NCI-H128 (cell line): ENCODE measurements around the gene TBC1D20.
"Not testable (repeated sequence)": the region's sequence is repeated elsewhere in the genome, so short reads cannot be mapped to it uniquely, and the experiment has no call there.

Source experiments
- DNase-seq: peaks from one replicate; lab custom pipeline; 2025; ENCODE audit not compliant: unreplicated experiment; lab: John Stamatoyannopoulos, UW

Gene TBC1D20

DNA sequence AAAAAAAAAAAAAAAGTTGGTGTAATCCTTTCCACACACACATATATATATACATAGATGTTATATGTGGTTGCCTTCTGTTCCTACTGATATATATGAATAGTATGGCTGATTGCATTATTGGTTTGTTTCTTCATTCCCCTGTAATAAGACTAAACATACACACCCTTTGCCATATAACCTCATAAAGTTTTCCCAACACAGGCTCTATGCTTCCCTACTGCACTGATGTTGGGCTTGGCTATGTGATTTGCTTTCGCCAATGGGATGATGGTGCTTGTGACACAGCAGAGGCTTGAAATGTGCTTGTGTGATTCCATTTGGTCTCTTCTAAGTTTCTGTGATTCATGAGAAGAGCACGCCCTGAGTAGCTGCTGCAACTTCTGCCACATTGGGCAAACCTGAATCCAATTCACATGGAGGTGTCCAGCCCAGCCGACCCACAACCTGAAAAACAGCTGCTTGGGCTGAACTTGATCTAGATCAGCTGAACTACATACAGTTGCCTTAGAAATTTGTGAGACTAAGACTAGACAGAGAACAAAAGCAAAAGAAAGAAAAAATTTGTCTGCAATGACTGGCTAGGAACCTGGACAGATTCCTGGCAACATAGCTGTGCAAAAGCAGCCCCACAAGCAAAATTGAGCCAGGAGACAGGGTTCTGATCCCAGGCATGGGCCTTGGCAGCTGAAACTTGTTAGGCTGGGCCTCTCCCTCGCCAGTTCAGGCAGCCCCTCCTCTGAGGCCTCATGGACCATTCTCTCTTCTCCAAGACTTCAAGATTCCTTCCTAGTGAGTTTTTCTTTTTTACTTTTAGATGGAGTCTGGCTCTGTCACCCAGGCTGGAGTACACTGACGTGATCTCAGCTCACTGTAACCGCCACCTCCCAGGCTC, 13.4 kb upstream of the TBC1D20 start:
- DNase-seq, result no peak

DNA sequence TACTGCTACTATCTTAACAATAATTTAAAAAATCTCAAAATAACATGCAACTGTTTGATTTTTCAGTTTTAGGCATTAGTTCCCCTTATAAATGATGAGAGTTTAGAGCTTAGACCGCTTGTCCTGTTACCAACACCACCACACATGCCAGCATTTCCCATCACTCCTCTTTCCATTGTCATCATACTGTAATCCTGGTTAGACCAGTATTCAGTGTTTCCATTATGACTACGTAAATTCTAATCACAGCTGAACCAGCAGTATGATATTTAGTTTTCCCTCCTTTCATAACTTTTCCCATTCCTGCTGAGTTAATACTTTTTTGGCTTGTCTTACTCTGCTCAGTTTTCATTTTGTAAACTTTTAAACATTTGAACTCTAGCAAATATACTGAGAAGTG, 12.2 kb upstream of the TBC1D20 start:
- no peak for DNase-seq

DNA sequence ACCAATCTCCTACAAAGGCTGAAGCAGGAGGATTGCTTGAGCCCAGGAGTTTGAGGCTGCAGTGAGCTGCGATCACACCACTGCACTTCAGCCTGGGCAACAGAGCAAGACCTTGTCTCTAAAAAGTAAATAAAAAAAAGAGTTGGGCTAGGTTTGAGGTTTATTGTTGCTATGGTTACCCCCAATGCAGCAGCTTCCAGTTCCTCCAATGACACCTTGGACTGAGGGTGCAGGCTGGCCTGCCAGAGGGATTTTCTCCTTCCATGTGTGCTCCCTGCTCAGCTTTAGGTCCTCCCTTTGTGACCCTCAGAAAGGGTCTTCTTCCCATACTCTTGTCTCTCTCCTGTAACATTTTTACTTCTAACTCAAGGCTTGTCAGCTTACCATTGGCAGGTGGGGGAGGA, 10.6 kb upstream of the TBC1D20 start:
- no peak for DNase-seq

DNA sequence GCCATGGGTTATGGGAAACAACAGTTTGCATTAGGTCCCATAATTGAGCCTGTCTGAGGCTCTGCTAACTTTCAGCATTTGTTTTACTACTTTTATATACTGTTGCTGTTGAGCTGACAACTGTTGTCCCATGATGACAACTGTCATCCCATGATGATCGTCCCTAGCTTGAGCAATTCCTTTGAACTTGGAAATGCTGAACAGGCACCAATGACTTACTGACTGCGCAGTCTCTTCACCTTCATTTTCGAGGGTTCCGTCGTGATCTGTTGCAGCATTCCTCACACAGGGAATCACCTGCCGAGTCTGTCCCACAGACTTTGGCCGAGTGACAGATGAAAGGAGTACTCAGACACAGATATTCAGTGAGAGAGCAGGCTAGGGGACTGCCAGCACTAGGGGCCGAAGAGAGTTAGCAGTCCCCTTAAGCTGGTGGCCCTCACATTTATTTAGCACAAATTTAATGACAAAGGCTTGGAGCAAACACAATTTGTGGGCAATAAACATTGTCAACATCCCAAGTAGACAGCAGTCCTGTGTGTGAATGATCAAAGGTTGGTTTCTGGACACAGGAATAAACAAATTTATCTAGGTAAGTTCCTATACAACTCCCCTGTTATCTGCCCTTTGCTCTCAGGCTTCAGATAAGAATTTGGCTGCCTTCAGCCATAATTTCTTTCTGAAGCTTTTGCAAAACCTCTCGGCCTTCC, 10.0 kb upstream of the TBC1D20 start:
- DNase-seq, result no peak

DNA sequence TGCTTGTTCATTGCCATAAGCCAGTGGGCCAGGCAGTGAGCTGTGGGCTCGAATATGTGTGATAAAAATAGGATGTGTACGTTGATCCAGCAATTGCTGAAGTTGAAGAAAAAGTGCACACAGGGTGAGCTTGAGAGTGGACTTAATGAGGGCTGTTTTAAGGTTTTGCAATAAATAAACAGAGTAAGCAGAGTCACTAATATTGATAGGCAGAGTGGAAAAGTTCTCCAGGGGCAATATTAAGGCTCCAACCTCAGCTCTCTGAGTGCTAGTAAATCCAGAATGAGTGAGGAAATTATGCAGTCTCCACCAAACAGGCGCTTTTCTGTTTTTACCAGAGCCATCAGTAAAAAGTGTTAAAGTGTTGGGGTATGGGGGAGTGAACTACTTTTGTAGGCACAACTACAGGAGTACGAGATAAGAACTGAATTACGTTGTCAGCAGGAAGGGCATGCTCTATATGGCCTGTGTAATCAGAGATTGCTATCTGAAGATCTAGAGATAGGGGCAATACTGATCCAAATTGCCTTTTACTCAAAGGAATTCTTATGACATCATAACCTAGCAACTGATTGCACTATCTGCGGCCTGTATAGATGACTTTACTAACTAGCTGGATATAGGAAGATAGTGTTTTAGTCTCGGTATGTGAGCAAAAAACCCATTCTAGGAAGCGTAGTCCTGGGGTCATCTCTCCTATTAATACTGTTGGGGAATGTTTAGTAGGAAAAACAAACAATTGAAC, 7.6 kb upstream of the TBC1D20 start:
- DNase-seq, result no peak

DNA sequence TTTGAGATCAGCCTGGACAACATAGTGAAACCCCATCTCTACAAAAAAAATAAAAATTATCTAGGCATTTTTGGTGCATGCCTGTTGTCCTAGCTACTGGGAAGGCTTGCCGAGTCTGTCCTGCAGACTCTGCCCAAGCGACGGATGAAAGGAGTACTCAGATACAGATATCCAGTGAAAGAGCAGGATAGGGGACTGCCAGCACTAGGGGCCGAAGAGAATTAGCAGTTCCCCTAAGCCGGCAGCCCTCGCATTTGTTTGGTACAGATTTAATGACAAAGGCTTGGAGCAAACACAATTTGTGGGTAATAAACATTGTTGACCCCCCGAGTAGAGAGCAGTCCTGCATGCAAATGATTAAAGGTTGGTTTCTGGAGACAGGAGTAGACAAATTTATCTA, 5.4 kb upstream of the TBC1D20 start:
- no peak for DNase-seq

DNA sequence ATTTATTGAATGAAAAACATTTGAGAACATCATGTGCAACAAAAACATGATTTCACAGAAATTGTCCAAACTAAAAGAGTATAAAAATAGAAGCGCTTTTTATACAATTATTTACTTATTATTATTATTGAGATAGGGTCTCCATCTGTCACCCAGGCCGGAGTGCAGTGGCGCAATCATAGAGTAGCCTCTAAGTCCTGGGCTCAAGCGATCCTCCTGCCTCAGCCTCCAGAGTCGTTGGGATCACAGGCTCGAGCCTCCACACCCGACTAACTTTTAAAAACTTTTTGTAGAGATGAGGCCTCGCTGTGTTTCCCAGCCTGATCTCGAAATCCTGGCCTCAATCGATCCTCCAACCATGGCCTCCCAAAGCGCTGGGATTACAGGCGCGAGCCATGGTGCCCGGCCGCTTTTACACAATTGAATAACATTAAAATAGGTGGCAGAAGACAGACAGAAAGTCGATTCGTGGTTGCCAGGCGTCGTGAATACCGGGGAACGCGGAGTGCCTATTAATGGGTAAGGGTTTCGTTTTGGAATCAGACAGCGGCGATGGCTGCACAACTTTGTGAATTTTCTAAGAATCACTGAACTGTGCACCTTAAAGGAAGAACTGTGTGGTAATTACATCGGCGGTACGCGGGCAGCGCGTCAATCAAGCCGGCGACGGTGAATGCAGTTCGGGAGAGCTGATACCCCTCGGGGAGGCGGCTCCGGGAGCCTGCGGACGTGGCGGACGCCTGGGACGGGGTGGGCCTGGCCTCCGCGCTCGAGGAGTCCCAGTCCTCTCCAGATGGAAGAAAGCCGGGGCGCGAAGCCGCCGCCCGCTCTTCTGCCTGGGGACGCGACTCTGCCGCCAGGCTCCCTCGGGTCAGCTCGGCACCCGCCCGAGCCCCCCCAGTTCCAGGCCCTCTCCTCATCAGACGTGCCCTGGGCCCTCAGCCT, 807 bp downstream of the TBC1D20 start:
- DNase-seq, result no peak

DNA sequence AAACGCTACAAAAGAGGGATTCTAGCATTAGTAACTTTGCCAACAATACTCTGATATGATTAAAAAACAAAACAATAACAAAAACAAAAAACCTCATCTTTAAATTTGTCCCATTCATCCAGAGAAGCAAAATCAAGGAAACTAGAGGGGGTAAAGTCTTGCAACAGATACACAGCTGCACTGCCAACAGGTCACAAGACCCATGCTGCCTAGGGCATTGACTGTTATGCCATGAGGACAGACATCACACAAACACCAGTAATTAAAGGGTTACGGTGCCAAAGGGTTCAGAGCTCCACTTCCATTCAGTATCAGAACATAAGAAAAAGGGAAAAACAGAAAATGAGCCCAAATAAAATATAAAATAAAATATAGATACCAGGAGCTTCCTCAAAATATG, 1.6 kb downstream of the TBC1D20 start:
- no peak for DNase-seq

DNA sequence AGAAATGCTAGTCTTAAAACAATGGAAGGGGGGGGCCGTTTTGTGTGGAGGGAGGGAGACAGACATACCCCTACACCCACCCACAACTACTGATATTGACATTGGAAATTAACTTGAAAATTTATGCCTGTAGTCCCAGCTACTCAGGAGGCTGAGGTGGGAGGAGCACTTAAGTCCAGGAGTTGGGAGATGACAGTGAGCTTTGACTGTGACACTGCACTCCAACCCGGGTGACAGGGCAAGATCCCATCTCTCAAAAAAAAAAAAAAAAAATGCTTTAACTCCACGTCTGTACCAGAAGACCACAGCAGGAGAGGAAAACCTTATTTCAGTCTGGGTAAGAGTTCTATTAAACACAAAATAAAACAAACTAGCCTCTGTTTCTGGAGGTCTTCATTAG, 2.2 kb downstream of the TBC1D20 start:
- DNase-seq, result no peak

DNA sequence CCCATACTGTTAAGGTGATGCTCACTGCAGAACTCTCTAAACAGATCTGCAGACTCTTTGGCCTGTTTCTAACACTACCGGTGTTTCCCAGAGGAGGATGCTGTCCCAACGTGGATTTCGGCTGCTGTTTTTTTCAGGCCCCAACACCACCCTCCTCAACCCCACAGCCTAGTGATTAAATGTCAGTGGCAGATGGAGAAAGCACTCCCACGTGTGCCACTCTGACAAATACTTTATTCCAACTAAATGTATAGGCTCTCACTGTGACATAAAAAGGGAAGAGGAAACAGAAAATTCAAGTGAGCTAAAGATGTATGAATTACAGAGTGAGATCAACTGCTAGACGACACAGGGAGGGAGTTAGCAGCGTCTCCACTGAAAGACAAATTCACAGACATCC, 3.6 kb downstream of the TBC1D20 start:
- no peak for DNase-seq

DNA sequence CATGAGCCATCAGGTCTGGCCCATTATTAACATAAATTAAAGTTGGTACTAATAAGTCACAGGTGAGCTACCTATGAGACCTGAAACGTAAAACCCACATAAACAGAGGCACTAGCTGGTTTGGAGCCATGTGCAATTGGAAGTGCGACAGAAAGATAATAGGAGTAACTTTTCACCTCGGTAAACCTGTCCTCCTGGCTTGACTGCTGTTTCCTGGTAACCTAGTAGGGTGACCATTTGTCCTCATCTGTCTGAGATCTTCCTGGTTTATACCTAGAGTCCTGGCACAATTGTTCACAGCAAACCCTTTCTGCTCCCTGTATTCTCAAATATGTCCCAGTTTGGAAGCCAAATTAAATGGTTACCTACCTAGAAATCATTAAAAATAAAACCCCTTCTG, 7.4 kb downstream of the TBC1D20 start:
- DNase-seq, result no peak

DNA sequence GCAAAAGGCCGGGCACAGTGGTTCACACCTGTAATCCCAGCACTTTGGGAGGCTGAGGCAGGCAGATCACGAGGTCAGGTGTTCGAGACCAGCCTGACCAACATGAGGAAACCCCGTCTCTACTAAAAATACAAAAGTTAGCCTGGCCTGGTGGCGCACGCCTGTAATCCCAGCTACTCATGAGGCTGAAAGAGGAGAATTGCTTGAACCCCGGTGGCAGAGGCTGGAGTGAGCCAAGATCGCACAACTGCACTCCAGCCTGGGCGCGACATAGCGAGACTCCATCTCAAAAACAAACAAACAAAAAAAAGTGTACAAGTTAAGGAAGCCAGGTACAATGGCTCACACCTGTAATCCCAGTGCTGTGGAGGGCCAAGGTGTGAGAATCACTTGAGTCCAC, 10.3 kb downstream of the TBC1D20 start:
- not testable (repeated sequence) for DNase-seq

DNA sequence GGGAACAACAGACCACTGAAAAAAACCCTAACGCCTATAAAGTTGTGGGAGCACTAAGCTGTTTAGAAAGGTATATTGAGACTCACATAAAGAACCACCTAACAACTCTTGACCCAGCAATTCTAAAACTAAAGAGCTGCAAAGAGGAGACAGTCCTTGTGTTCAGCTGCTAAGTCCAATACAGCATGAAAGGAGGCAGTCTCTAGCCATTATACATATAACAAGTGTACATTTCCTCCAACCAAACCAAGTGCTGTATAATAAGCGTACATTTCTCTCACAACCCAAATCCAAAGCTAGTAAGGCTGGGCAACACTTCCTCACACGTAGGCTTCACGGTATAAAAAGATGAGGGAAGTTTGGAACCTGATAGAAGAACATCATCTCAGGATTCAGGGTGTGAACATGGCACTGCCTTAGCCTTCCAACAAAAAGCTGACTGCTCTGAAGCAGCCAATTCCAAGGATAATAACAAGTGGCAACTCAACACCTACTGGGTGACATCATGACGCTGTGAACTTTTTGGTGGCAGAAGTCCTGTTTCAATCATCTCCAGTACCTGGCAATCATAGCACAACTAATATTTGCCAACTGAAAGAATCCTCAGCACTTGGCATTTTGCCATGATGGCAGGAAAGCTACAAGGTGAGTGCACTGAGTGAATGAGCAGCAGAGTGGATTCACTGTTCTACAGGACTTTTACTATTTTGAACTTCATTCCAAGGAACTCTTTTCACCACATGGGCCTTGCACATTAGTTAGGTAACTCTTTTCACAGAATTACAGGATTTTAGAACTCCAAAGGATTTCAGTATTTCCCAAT, 16.6 kb downstream of the TBC1D20 start:
- no peak for DNase-seq

DNA sequence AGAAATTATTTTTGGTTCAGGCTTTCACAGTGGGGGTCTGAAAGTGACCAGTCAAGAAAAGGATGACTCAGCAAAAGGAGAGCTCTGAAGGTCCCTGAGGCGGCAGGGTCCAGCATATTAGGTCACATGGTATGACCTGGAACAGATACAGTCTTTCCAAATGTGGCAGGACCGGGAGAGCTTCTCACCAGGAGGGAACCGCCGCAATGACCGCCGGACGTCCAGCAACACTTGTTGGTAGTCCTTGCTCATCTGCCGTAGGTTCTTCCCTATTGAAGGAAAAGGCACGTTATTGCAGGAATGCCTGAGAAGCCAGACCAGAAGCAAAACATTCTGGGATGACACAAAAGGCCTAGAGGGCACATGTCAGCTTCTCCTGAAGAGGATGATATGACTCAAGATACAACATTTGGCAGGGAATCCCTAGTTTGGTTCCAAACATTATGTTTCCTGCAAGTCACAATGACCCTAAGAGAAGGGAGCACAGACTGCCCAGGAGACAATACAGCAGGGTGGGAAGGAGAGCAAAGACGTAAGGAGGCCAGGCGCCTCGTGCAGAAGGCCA, 17.4 kb downstream of the TBC1D20 start:
- DNase-seq, result no peak

DNA sequence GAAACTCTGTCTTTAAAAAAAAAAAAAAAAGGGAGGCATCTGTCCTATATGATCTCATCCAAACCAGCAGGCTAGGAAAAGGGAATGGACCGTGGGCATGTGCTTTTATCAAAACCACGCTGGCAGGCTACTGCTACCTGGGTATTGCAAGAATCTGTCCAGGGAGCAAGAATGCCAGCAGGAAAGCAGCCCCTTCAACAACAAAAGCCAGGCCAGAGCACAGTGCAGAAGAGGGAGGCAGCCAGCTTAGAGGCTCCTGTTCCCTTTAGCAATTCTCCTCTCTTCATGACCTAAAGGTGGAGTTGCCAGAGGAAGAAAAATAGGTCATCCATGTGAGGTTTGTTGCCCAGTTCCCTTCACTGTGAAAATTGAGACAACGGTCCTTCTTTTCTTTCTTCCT, 18.2 kb downstream of the TBC1D20 start:
- no peak for DNase-seq

DNA sequence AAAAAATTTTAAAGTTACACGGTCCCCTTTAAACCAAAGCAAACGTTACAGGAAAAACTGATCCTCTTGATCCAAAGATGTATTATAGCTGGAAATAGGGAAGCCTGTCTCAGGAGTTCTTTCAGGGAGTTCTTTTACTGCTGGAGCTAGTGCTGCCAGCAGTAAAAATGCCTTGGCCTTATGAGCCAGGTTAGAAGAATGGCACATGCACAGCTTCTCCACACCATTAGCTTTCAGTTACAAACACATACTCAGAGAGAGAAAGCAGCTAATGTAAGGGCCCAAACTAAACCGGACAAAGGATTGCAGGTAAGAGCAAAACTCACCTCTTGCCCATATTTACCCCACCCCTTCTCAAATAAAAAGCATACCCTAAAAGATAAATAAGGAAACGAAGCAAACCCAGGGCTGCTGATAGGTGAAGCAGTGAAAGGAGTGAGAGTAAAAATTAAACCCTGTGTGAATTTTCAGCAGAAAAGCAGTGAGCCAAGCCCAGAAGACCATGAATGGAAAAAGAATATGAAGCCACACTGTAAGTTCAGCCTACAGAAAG, 19.0 kb downstream of the TBC1D20 start:
- DNase-seq, result no peak

DNA sequence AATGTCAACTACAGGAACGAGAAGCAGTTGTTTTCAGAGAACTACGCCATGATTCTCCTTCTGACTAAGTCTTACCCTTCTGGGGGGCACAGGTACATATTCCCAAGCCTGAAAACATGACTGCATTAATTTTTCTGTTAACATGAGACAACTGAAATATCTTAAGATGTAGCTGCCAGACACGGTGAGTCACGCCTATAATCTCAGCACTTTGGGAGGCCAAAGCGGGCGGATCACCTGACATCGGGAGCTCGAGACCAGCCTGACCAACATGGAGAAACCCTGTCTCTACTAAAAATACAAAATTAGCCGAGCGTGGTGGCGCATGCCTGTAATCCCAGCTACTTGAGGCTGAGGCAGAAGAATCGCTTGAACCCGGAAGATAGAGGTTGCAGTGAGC, 21.7 kb downstream of the TBC1D20 start:
- DNase-seq, result no peak

DNA sequence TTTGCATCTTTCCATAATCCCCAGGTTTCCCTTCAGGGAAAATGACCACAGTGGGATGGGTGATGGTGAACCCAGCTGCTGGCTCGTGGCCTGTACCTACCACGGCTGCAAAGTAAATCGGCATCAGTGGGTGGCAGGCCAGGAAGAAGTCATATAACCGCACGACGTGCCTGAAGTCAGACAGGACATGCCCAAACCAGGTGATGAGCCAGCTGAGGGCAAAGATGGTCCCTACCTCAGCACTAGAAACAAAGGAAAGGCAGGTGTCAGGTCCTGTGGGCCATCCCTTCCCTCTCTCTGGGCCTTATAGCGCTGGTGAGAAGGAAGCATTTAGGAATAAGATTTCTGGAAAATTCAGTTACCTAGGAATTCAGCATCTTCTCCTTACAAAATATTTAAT, 22.2 kb downstream of the TBC1D20 start:
- no peak for DNase-seq
